Mucosa of rectum (tissue), 2 donors: ENCODE measurements around the gene MRPS23.

ENCODE experiments used
- H3K27ac ChIP-seq, 2 donors: one replicate each; pipeline ENCODE4 v1.7.0; 2013; ENCODE audit warnings: inconsistent platforms in 2 of 2, low read depth in 2 of 2, low read length in 2 of 2
- H3K27me3 ChIP-seq, 2 donors: one replicate each; pipeline ENCODE4 v1.7.0; 2013; ENCODE audit warnings: low read length in 2 of 2; ENCODE audit not compliant: control insufficient read depth in 2 of 2, insufficient read depth in 2 of 2
- H3K36me3 ChIP-seq, 2 donors: one replicate each; pipeline ENCODE4 v1.7.0; 2013; ENCODE audit warnings: low read length in 2 of 2; ENCODE audit not compliant: control insufficient read depth in 2 of 2, insufficient read depth in 2 of 2
- H3K4me1 ChIP-seq, 2 donors: one replicate each; pipeline ENCODE4 v1.7.0; 2013; ENCODE audit warnings: low read length in 2 of 2, mild to moderate bottlenecking in 1 of 2; ENCODE audit not compliant: control insufficient read depth in 2 of 2, insufficient read depth in 2 of 2
- H3K4me3 ChIP-seq, 2 donors: one replicate each; pipeline ENCODE4 v1.7.0; 2013; ENCODE audit warnings: low read length in 2 of 2
- H3K9ac ChIP-seq, 2 donors: one replicate each; pipeline ENCODE4 v1.7.0; 2013; ENCODE audit warnings: low read length in 2 of 2, low read depth in 1 of 2, mild to moderate bottlenecking in 1 of 2
- H3K9me3 ChIP-seq, 2 donors: one replicate each; pipeline ENCODE4 v1.7.0; 2013; ENCODE audit warnings: low read length in 2 of 2; ENCODE audit not compliant: control insufficient read depth in 2 of 2
- donor health status: healthy.
- donor health status: Normal muscosa, but diverticular disease.

MRPS23 gene

GRCh38 chr17:57818066-57818465, 31.8 kb downstream of the MRPS23 start:
- H3K36me3 ChIP-seq, result no peaks in the 10 kb centered on the region
- H3K9ac ChIP-seq, result no peak overlapping the region
- H3K27me3 ChIP-seq, result no peaks in the 10 kb centered on the region
- no peaks in the 10 kb centered on the region for H3K9me3 ChIP-seq
- no peak overlapping the region for H3K27ac ChIP-seq
- no peaks in the 10 kb centered on the region for H3K4me1 ChIP-seq
- H3K4me3 ChIP-seq, result no peak overlapping the region

GRCh38 chr17:57817299-57817698, 32.5 kb downstream of the MRPS23 start:
- no peaks in the 10 kb centered on the region for H3K36me3 ChIP-seq

GRCh38 chr17:57814421-57814820, 35.4 kb downstream of the MRPS23 start:
- Histone ChIP-seq H3K27ac (no peak overlapping the region), H3K9ac (no peak overlapping the region), H3K36me3 (no peaks in the 10 kb centered on the region), H3K9me3 (no peaks in the 10 kb centered on the region), H3K4me3 (no peak overlapping the region), H3K27me3 (no peaks in the 10 kb centered on the region), H3K4me1 (no peaks in the 10 kb centered on the region)

More at GRCh38 chr17:57817299-57817698, 32.5 kb downstream of the MRPS23 start:
- Histone ChIP-seq H3K27ac (no peak overlapping the region), H3K9me3 (no peaks in the 10 kb centered on the region), H3K4me1 (no peaks in the 10 kb centered on the region), H3K4me3 (no peak overlapping the region), H3K27me3 (no peaks in the 10 kb centered on the region), H3K9ac (no peak overlapping the region)

GRCh38 chr17:57811638-57812280, 38.1 kb downstream of the MRPS23 start:
- Histone ChIP-seq H3K27ac (no peak overlapping the region), H3K36me3 (no peaks in the 10 kb centered on the region), H3K9me3 (no peaks in the 10 kb centered on the region), H3K4me3 (no peak overlapping the region), H3K4me1 (no peaks in the 10 kb centered on the region), H3K9ac (no peak overlapping the region), H3K27me3 (no peaks in the 10 kb centered on the region)

- H3K4me1 ChIP-seq, result no peaks in the 10 kb centered on the region
- no peaks in the 10 kb centered on the region for H3K9me3 ChIP-seq
- no peaks in the 10 kb centered on the region for H3K36me3 ChIP-seq
- H3K27ac ChIP-seq, result no peak overlapping the region
- no peak overlapping the region for H3K9ac ChIP-seq
- H3K27me3 ChIP-seq, result no peaks in the 10 kb centered on the region
- no peak overlapping the region for H3K4me3 ChIP-seq
Observed at GRCh38 chr17:57810721-57811637, 38.9 kb downstream of the MRPS23 start.

GRCh38 chr17:57809879-57810278, 40.0 kb downstream of the MRPS23 start:
- H3K36me3 ChIP-seq, result no peaks in the 10 kb centered on the region
- no peaks in the 10 kb centered on the region for H3K9me3 ChIP-seq
- H3K27me3 ChIP-seq, result no peaks in the 10 kb centered on the region
- H3K4me1 ChIP-seq, result no peaks in the 10 kb centered on the region
- H3K9ac ChIP-seq, result no peak overlapping the region
- H3K4me3 ChIP-seq, result no peak overlapping the region
- H3K27ac ChIP-seq, result no peak overlapping the region

GRCh38 chr17:57808882-57809281, 41.0 kb downstream of the MRPS23 start:
- Histone ChIP-seq H3K36me3 (no peaks in the 10 kb centered on the region), H3K4me1 (no peaks in the 10 kb centered on the region), H3K9me3 (no peaks in the 10 kb centered on the region), H3K9ac (no peak overlapping the region), H3K4me3 (no peak overlapping the region), H3K27me3 (no peaks in the 10 kb centered on the region), H3K27ac (no peak overlapping the region)

GRCh38 chr17:57806167-57806830, 43.5 kb downstream of the MRPS23 start:
- no peak overlapping the region for H3K9ac ChIP-seq
- no peak overlapping the region for H3K27ac ChIP-seq
- H3K27me3 ChIP-seq, result no peaks in the 10 kb centered on the region
- no peaks in the 10 kb centered on the region for H3K36me3 ChIP-seq
- H3K9me3 ChIP-seq, result no peaks in the 10 kb centered on the region
- no peaks in the 10 kb centered on the region for H3K4me1 ChIP-seq
- H3K4me3 ChIP-seq, result no peak overlapping the region

GRCh38 chr17:57803021-57803420, 46.8 kb downstream of the MRPS23 start:
- Histone ChIP-seq H3K27ac (no peak overlapping the region), H3K4me3 (no peak overlapping the region), H3K9ac (no peak overlapping the region), H3K36me3 (no peaks in the 10 kb centered on the region), H3K9me3 (no peaks in the 10 kb centered on the region), H3K4me1 (no peaks in the 10 kb centered on the region), H3K27me3 (no peaks in the 10 kb centered on the region)
